A673 (cell line): ENCODE measurements around the gene MDH1. TPM values are rescaled to one million over a fixed set of nuclear protein-coding genes. Genes with fewer than 3 reads are reported as not detected.

Experiments used
- BruUV-seq: library from RNA; stranded (reverse); fragments of 400-500 nt; replicated peaks from 2 replicates; lab custom pipeline; 2021; lab: Mats Ljungman, UMichigan
- CTCF ChIA-PET: fragments of 300-600 bp; sonication (Branson Sonifier 250); formaldehyde crosslinking; loops from one replicate; lab custom pipeline; 2022; ENCODE audit warnings: antibody characterized with exemption; lab: Charles Lee
- POLR2A ChIA-PET: fragments of 300-600 bp; sonication (Branson Sonifier 250); formaldehyde crosslinking; loops from one replicate; lab custom pipeline; 2022; ENCODE audit warnings: antibody characterized with exemption; ENCODE audit not compliant: low non-redundant PET; lab: Charles Lee
- DNase-seq: peaks from one replicate; pipeline ENCODE4 v3.0.0-alpha.2; 2015; ENCODE audit warnings: low spot score
- H3K27ac ChIP-seq: fragments of 200-600 bp; sonication (generic); 2 replicates; pipeline ENCODE4 v1.5.1; 2016; ENCODE audit warnings: mixed run types, low read depth, mild to moderate bottlenecking, mixed read lengths, antibody characterized with exemption, low read length; ENCODE audit not compliant: poor library complexity, severe bottlenecking
- H3K27me3 ChIP-seq: fragments of 200-600 bp; sonication (generic); replicated peaks from 2 replicates; pipeline ENCODE4 v1.6.1; 2017; ENCODE audit warnings: mixed run types, low read depth, mild to moderate bottlenecking, mixed read lengths, antibody characterized with exemption, low read length; ENCODE audit not compliant: insufficient read depth, poor library complexity
- H3K36me3 ChIP-seq: fragments of 200-600 bp; sonication (generic); 2 replicates; pipeline ENCODE4 v1.6.1; 2016; ENCODE audit warnings: mixed run types, mild to moderate bottlenecking, mixed read lengths, antibody characterized with exemption, low read length; ENCODE audit not compliant: insufficient read depth, poor library complexity, severe bottlenecking
- H3K4me1 ChIP-seq: fragments of 200-600 bp; sonication (generic); 2 replicates; pipeline ENCODE4 v1.6.1; 2017; ENCODE audit warnings: mixed run types, mild to moderate bottlenecking, mixed read lengths, antibody characterized with exemption, low read length; ENCODE audit not compliant: insufficient read depth, poor library complexity, severe bottlenecking
- H3K4me3 ChIP-seq: fragments of 200-600 bp; sonication (generic); 2 replicates; pipeline ENCODE4 v1.5.1; 2016; ENCODE audit warnings: low read depth, mixed run types, mild to moderate bottlenecking, mixed read lengths, low read length; ENCODE audit not compliant: poor library complexity, severe bottlenecking
- H3K9me3 ChIP-seq: fragments of 200-600 bp; sonication (generic); 2 replicates; pipeline ENCODE4 v1.6.1; 2016; ENCODE audit warnings: mixed run types, low read depth, mild to moderate bottlenecking, mixed read lengths, antibody characterized with exemption, low read length; ENCODE audit not compliant: poor library complexity, severe bottlenecking
- EZH2 ChIP-seq: fragments of 200-600 bp; sonication (generic); IDR thresholded peaks from 2 replicates; pipeline ENCODE4 v1.6.1; 2017; ENCODE audit warnings: borderline replicate concordance, low read depth, mild to moderate bottlenecking, mixed read lengths, antibody characterized with exemption, low read length; ENCODE audit not compliant: poor library complexity, severe bottlenecking
- intact Hi-C: fragments of 100-400 bp; cut with micrococcal nuclease; formaldehyde crosslinking; loops from one replicate; pipeline ENCODE4 v1.10.0; 2022; ENCODE audit not compliant: unreplicated experiment
- total RNA-seq: library from RNA; stranded (reverse); gene quantifications from 2 replicates; pipeline ENCODE4 v1.2.3, GENCODE V29; 2021
- TF ChIP-seq, protein P1 (sequence below): fragments of 300-800, 200-600 bp; sonication (generic); conservative IDR thresholded peaks from 2 replicates; pipeline ENCODE4 v1.5.1; 2017; ENCODE audit warnings: low read depth, mild to moderate bottlenecking, antibody characterized with exemption, low read length, moderate library complexity, mixed read lengths

MDH1 gene
- total RNA-seq, 1 experiment from 2014 or later, result 185 TPM

DNA sequence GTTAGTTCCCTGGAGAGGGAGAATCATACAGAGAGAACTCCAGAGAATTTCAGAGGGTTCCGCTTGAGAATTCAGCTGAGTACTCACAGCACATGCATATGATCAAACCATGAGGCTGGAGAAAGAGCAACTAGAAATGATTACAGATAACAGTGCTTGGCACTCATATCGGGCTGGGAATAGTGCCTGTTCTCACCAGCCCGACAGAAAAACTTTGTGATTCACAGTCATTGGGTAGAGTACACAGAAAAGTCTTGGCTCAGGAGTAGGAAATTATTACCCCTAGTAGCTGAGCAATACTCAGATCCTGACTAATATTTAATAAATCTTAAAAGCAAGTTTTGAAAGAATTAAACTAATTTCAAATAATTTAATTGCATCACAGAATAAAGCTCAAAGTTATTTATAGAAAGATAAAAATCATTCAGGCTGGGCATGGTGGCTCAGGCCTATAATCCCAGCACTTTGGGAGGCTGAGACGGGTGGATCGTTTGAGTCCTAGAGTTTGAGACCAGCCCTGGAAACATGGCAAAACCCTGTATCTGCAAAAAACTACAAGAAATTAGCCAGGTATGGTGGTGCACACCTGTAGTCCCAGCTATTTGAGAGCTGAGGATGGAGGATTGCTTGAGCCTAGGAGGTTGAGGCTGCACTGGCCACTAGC is 7.3 kb upstream of the MDH1 start:
- CTCF ChIA-PET, result no interaction called here
- no peak for DNase-seq
- Histone ChIP-seq H3K27ac (no peak overlapping the region), H3K4me1 (no peaks in the 10 kb centered on the region), H3K9me3 (no peaks in the 10 kb centered on the region), H3K4me3 (no peak overlapping the region), H3K27me3 (no peaks in the 10 kb centered on the region), H3K36me3 (no peaks in the 10 kb centered on the region)
- BruUV-seq, result no TSS peak
- intact Hi-C loops, result no loop called here
- TF ChIP-seq EZH2, result no peak
- TF ChIP-seq, protein P1, sequence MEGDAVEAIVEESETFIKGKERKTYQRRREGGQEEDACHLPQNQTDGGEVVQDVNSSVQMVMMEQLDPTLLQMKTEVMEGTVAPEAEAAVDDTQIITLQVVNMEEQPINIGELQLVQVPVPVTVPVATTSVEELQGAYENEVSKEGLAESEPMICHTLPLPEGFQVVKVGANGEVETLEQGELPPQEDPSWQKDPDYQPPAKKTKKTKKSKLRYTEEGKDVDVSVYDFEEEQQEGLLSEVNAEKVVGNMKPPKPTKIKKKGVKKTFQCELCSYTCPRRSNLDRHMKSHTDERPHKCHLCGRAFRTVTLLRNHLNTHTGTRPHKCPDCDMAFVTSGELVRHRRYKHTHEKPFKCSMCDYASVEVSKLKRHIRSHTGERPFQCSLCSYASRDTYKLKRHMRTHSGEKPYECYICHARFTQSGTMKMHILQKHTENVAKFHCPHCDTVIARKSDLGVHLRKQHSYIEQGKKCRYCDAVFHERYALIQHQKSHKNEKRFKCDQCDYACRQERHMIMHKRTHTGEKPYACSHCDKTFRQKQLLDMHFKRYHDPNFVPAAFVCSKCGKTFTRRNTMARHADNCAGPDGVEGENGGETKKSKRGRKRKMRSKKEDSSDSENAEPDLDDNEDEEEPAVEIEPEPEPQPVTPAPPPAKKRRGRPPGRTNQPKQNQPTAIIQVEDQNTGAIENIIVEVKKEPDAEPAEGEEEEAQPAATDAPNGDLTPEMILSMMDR, result no peak
- POLR2A ChIA-PET, result no interaction called here

DNA sequence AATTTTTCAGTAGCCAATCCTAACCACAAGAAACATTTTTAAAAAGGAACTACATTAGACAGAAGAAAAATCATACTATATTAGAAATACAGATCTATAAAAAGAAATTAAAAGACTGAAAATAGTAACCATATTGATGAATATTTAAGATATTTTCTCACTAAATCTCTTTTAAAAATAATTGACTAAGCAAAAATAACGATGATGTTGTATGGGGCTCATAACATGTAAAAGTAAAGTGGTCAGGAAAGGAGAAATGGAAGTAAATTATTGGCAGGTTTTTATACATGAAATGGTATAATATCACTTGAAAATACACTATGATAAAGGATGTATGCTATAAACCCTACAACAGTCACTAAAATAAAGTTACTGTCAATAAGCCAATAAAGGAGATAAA is 5.9 kb upstream of the MDH1 start:
- Histone ChIP-seq H3K27me3 (no peaks in the 10 kb centered on the region), H3K4me1 (no peaks in the 10 kb centered on the region), H3K4me3 (no peak overlapping the region), H3K27ac (no peak overlapping the region), H3K9me3 (no peaks in the 10 kb centered on the region), H3K36me3 (no peaks in the 10 kb centered on the region)
- no peak for DNase-seq
- no peak for TF ChIP-seq EZH2
- TF ChIP-seq, protein P1, result no peak
- no TSS peak for BruUV-seq
- intact Hi-C loops, result no loop called here
- POLR2A ChIA-PET, result no interaction called here
- CTCF ChIA-PET, result no interaction called here

GRCh38 chr2:63587814-63588384 is 864 bp upstream of the MDH1 start:
- peaks cover 7% of the 10 kb centered on the region for H3K36me3 ChIP-seq
- DNase-seq, result no peak
- BruUV-seq, result no TSS peak
- ChIA-PET POLR2A (no interaction called here), CTCF (no interaction called here)
- H3K9me3 ChIP-seq, result no peaks in the 10 kb centered on the region
- H3K4me3 ChIP-seq, result peak overlapping the region; percentile 84
- peaks cover 17% of the 10 kb centered on the region for H3K4me1 ChIP-seq
- H3K27me3 ChIP-seq, result no peaks in the 10 kb centered on the region
- intact Hi-C loops, result loop anchor here (5.0 kb wide), 1 partner anchor 254 kb away; the partner anchor contains the start of gene UGP2
- H3K27ac ChIP-seq, result peak overlapping the region; percentile 74
- TF ChIP-seq, protein P1, result no peak
- TF ChIP-seq EZH2, result no peak
